ENCODE measurements around the gene LRRTM4. TPM values are rescaled to one million over a fixed set of nuclear protein-coding genes. Genes with fewer than 3 reads are reported as not detected.

The LRRTM4 gene
- total RNA-seq, 3 donors from 2014 or later (not counting 1 experiment from before 2014, with no cell fraction given), result not detected

DNA sequence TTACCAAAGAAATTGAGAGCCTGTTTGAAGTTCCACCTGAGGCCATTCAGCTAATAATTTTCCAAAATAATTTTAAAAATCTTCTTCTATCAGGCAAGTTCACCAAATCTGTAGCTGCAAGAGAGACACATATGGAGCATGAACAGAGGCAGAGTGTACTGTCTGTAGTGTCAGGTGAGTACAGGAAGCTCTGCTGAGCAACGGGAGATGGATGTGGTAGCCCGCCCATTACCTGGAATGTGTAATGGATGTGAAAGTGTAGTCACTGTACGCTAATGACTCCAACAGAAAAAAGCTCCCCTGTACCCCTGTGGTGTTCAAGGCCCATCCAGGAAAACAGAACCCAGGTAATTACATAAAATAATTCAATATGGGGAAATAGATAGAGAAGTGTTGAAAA, 311.5 kb downstream of the LRRTM4 start:
- no peaks in the 10 kb centered on the region for H3K4me1 Mint-ChIP-seq
- DNase-seq (no peak), ATAC-seq (no peak)
- no peaks in the 10 kb centered on the region for H3K27me3 Mint-ChIP-seq (ENCODE audit: low read depth in 2 of 2)
- Histone ChIP-seq H3K4me1 (ENCODE audit: control insufficient read depth, insufficient read depth, low read length) (no peaks in the 10 kb centered on the region), H3K36me3 (ENCODE audit: control insufficient read depth, insufficient read depth, low read length) (no peaks in the 10 kb centered on the region), H3K9me3 (ENCODE audit: control insufficient read depth, insufficient read depth, low read length) (no peaks in the 10 kb centered on the region), H3K27me3 (ENCODE audit: control insufficient read depth, insufficient read depth, low read length) (no peaks in the 10 kb centered on the region), H3K4me3 (ENCODE audit: low read length) (no peak overlapping the region), H3K27ac (ENCODE audit: low read length) (no peak overlapping the region)
- WGBS (ENCODE audit: insufficient coverage), result 78% methylated on average over 2 of the region's 3 CpGs
- H3K4me3 Mint-ChIP-seq, result no peak overlapping the region
- H3K27ac Mint-ChIP-seq, result no peak overlapping the region
- intact Hi-C loops (cut with micrococcal nuclease), result no loop called here
- H3K36me3 Mint-ChIP-seq, result no peaks in the 10 kb centered on the region
- TF ChIP-seq, protein P1, sequence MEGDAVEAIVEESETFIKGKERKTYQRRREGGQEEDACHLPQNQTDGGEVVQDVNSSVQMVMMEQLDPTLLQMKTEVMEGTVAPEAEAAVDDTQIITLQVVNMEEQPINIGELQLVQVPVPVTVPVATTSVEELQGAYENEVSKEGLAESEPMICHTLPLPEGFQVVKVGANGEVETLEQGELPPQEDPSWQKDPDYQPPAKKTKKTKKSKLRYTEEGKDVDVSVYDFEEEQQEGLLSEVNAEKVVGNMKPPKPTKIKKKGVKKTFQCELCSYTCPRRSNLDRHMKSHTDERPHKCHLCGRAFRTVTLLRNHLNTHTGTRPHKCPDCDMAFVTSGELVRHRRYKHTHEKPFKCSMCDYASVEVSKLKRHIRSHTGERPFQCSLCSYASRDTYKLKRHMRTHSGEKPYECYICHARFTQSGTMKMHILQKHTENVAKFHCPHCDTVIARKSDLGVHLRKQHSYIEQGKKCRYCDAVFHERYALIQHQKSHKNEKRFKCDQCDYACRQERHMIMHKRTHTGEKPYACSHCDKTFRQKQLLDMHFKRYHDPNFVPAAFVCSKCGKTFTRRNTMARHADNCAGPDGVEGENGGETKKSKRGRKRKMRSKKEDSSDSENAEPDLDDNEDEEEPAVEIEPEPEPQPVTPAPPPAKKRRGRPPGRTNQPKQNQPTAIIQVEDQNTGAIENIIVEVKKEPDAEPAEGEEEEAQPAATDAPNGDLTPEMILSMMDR (IDR thresholded peaks at IDR 0.05), result no peak
- peaks cover 12 to 15% of the 10 kb centered on the region in 2 donors for H3K9me3 Mint-ChIP-seq

DNA sequence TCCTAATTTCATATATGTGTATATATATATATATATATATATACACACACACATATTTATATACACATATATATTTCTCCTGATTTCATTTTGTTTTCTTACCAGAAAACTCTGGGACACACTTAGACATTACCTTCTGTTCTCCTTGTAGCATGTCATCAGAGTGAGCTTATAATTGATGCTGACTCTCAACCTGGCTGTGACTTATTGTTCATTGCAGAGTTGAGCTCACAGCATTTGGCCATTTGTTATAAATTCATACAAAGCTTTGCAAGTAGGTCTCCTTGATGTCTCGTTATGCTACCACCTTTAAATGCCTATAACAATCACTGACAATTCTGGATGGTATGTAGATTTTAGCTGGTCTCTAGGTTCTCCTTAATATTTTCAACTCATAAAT, 314.8 kb downstream of the LRRTM4 start:
- ATAC-seq (no peak), DNase-seq (no peak)
- peaks cover 18 to 19% of the 10 kb centered on the region in 2 donors for H3K9me3 Mint-ChIP-seq
- H3K27me3 ChIP-seq (ENCODE audit: control insufficient read depth, insufficient read depth, low read length), result no peaks in the 10 kb centered on the region
- H3K36me3 Mint-ChIP-seq, result peaks cover 8% of the 10 kb centered on the region
- H3K36me3 ChIP-seq (ENCODE audit: control insufficient read depth, insufficient read depth, low read length), result no peaks in the 10 kb centered on the region
- no peak overlapping the region for H3K27ac ChIP-seq (ENCODE audit: low read length)
- H3K4me3 Mint-ChIP-seq, result no peak overlapping the region
- H3K4me1 Mint-ChIP-seq, result no peaks in the 10 kb centered on the region
- H3K4me3 ChIP-seq (ENCODE audit: low read length), result no peak overlapping the region
- no peaks in the 10 kb centered on the region for H3K27me3 Mint-ChIP-seq (ENCODE audit: low read depth in 2 of 2)
- WGBS (ENCODE audit: insufficient coverage), result no CpG with 5 or more reads among the region's 1 CpG
- H3K4me1 ChIP-seq (ENCODE audit: control insufficient read depth, insufficient read depth, low read length), result no peaks in the 10 kb centered on the region
- H3K9me3 ChIP-seq (ENCODE audit: control insufficient read depth, insufficient read depth, low read length), result no peaks in the 10 kb centered on the region
- intact Hi-C loops (cut with micrococcal nuclease), result no loop called here
- H3K27ac Mint-ChIP-seq, result no peak overlapping the region
- TF ChIP-seq, protein P1 (IDR thresholded peaks at IDR 0.05), result no peak

DNA sequence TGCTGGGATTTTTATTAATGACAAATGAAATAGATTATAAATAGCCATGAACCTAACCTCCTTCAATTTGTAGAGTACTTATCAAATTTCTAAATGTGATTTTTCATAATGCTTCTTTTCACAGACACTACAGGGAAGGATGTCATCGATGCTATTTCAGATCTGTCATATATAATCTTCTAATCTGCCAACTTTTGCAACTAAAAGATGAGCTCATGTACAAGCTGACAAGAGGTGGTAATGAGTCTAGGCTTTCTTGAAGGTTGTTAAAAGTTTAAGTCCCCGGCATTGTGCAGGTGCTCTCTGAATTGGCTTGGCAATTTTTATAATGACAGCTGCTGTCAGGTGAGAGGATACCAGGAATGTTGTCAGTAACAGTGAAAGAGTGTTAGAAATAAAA, 320.4 kb downstream of the LRRTM4 start:
- H3K27me3 ChIP-seq (ENCODE audit: control insufficient read depth, insufficient read depth, low read length), result no peaks in the 10 kb centered on the region
- intact Hi-C loops (cut with micrococcal nuclease), result no loop called here
- H3K27me3 Mint-ChIP-seq (ENCODE audit: low read depth in 2 of 2), result no peaks in the 10 kb centered on the region
- no peak overlapping the region for H3K27ac Mint-ChIP-seq
- no peaks in the 10 kb centered on the region for H3K36me3 ChIP-seq (ENCODE audit: control insufficient read depth, insufficient read depth, low read length)
- H3K9me3 Mint-ChIP-seq, result peaks cover 10% of the 10 kb centered on the region in 2 donors
- ATAC-seq (no peak), DNase-seq (no peak)
- no peaks in the 10 kb centered on the region for H3K9me3 ChIP-seq (ENCODE audit: control insufficient read depth, insufficient read depth, low read length)
- no peak overlapping the region for H3K4me3 Mint-ChIP-seq
- WGBS (ENCODE audit: insufficient coverage), result 88% methylated on average over 2 of the region's 2 CpGs
- H3K4me1 ChIP-seq (ENCODE audit: control insufficient read depth, insufficient read depth, low read length), result no peaks in the 10 kb centered on the region
- no peak overlapping the region for H3K27ac ChIP-seq (ENCODE audit: low read length)
- peaks cover 8% of the 10 kb centered on the region for H3K36me3 Mint-ChIP-seq
- no peaks in the 10 kb centered on the region for H3K4me1 Mint-ChIP-seq
- TF ChIP-seq, protein P1 (IDR thresholded peaks at IDR 0.05), result no peak
- H3K4me3 ChIP-seq (ENCODE audit: low read length), result no peak overlapping the region

DNA sequence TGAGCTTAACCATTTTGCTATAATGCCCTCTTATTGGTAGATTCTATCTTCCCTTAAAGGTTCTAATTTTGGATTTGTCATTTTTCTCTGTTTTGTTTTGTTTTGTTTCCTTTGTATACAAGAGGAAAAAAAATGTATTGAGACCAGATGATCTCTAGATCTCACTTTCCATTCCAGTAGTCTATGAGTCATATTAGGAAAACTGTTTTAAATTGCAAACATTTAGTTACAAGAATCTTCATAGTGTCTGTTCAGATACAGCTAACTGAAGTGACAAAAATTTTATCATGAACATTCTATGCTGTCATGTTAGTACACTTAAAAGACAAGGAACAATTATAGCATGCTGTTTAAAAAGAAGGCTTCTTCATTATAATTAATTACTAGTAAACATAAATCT, 322.8 kb downstream of the LRRTM4 start:
- no peaks in the 10 kb centered on the region for H3K36me3 Mint-ChIP-seq
- Histone ChIP-seq H3K27ac (ENCODE audit: low read length) (no peak overlapping the region), H3K4me3 (ENCODE audit: low read length) (no peak overlapping the region), H3K27me3 (ENCODE audit: control insufficient read depth, insufficient read depth, low read length) (no peaks in the 10 kb centered on the region), H3K36me3 (ENCODE audit: control insufficient read depth, insufficient read depth, low read length) (no peaks in the 10 kb centered on the region), H3K9me3 (ENCODE audit: control insufficient read depth, insufficient read depth, low read length) (no peaks in the 10 kb centered on the region), H3K4me1 (ENCODE audit: control insufficient read depth, insufficient read depth, low read length) (no peaks in the 10 kb centered on the region)
- no peak overlapping the region for H3K4me3 Mint-ChIP-seq
- TF ChIP-seq, protein P1 (IDR thresholded peaks at IDR 0.05), result no peak
- no peak for ATAC-seq
- intact Hi-C loops (cut with micrococcal nuclease), result no loop called here
- H3K27me3 Mint-ChIP-seq (ENCODE audit: low read depth in 2 of 2), result no peaks in the 10 kb centered on the region
- H3K9me3 Mint-ChIP-seq, result peaks cover 2 to 5% of the 10 kb centered on the region in 2 donors
- no peak for DNase-seq
- no peaks in the 10 kb centered on the region for H3K4me1 Mint-ChIP-seq
- no peak overlapping the region for H3K27ac Mint-ChIP-seq

Data from natural killer cell (primary cell).